Neural cell (in vitro differentiated cells): ENCODE data around the gene ENTPD1. TPM values are rescaled to one million over a fixed set of nuclear protein-coding genes. Genes with fewer than 3 reads are reported as not detected.

Source experiments
- H2AFZ ChIP-seq: fragments of 200-600, 300-800 bp; sonication (generic), shearing (Covaris generic); 2 replicates; pipeline ENCODE4 v1.6.0; 2014; ENCODE audit warnings: low read depth, mild to moderate bottlenecking, antibody characterized with exemption, low read length, moderate library complexity
- H3F3A ChIP-seq: fragments of 200-600 bp; shearing (Covaris generic); 2 replicates; pipeline ENCODE4 v1.6.1; 2016; ENCODE audit warnings: mild to moderate bottlenecking, moderate library complexity, mixed read lengths, antibody characterized with exemption, low read length; ENCODE audit not compliant: insufficient read depth, poor library complexity, severe bottlenecking
- H3K27ac ChIP-seq: fragments of 200-600, 300-800 bp; sonication (generic), shearing (Covaris generic); 2 replicates; pipeline ENCODE4 v1.5.1; 2014; ENCODE audit warnings: mild to moderate bottlenecking, low read length, moderate library complexity
- H3K27me3 ChIP-seq: fragments of 300-800, 200-600 bp; sonication (generic), shearing (Covaris generic); 2 replicates; pipeline ENCODE4 v1.6.0; 2014; ENCODE audit warnings: mild to moderate bottlenecking, low read depth, low read length, moderate library complexity; ENCODE audit not compliant: insufficient read depth
- H3K36me3 ChIP-seq: fragments of 300-800, 200-600 bp; sonication (generic), shearing (Covaris generic); 2 replicates; pipeline ENCODE4 v1.5.1; 2014; ENCODE audit warnings: mild to moderate bottlenecking, antibody characterized with exemption, low read length, moderate library complexity; ENCODE audit not compliant: insufficient read depth
- H3K4me2 ChIP-seq: fragments of 300-800, 200-600 bp; sonication (generic), shearing (Covaris generic); 2 replicates; pipeline ENCODE4 v1.6.0; 2014; ENCODE audit warnings: mild to moderate bottlenecking, low read length
- H3K4me3 ChIP-seq: fragments of 300-800, 200-600 bp; sonication (generic), shearing (Covaris generic); 2 replicates; pipeline ENCODE4 v1.5.1; 2014; ENCODE audit warnings: mild to moderate bottlenecking, low read length, moderate library complexity
- H3K79me2 ChIP-seq: fragments of 200-600 bp; shearing (Covaris generic); replicated peaks from 2 replicates; pipeline ENCODE4 v1.6.0; 2014; ENCODE audit warnings: mild to moderate bottlenecking, low read length, moderate library complexity; ENCODE audit not compliant: insufficient read depth
- H3K9ac ChIP-seq: fragments of 300-800, 200-600 bp; sonication (generic), shearing (Covaris generic); 2 replicates; pipeline ENCODE4 v1.6.1; 2016; ENCODE audit warnings: mild to moderate bottlenecking, low read length, mixed read lengths
- H3K9me2 ChIP-seq: fragments of 200-600 bp; shearing (Covaris generic); 2 replicates; pipeline ENCODE4 v1.6.1; 2016; ENCODE audit warnings: mild to moderate bottlenecking, low read length, mixed read lengths; ENCODE audit not compliant: insufficient read depth
- H3K9me3 ChIP-seq: fragments of 200-600, 300-800 bp; sonication (generic), shearing (Covaris generic); 2 replicates; pipeline ENCODE4 v1.6.1; 2016; ENCODE audit warnings: mild to moderate bottlenecking, mixed run types, low read length, moderate library complexity, mixed read lengths
- H4K20me1 ChIP-seq: fragments of 200-600 bp; shearing (Covaris generic); 2 replicates; pipeline ENCODE4 v1.6.1; 2016; ENCODE audit warnings: mild to moderate bottlenecking, mixed run types; ENCODE audit not compliant: insufficient read depth
- EP300 ChIP-seq: fragments of 450-650 bp; conservative IDR thresholded peaks from 2 replicates; pipeline ENCODE4 v1.6.1; 2014; ENCODE audit warnings: antibody characterized with exemption, mild to moderate bottlenecking, moderate library complexity; ENCODE audit not compliant: poor library complexity, severe bottlenecking
- EZH2 ChIP-seq: fragments of 200-600, 300-800 bp; shearing (Covaris generic), sonication (generic); IDR thresholded peaks from 2 replicates; pipeline ENCODE4 v1.6.1; 2014; ENCODE audit warnings: antibody characterized with exemption, low read length, borderline replicate concordance, mild to moderate bottlenecking; ENCODE audit not compliant: insufficient read depth, poor library complexity, severe bottlenecking
- MXI1 ChIP-seq: fragments of 450-650 bp; conservative IDR thresholded peaks from 2 replicates; pipeline ENCODE4 v1.6.1; 2014; ENCODE audit warnings: antibody characterized with exemption, mild to moderate bottlenecking; ENCODE audit not compliant: poor library complexity, severe bottlenecking
- POLR2AphosphoS5 ChIP-seq: IDR thresholded peaks from 2 replicates; pipeline ENCODE4 v1.6.1; 2012
- RAD21 ChIP-seq: fragments of 450-650 bp; conservative IDR thresholded peaks from 2 replicates; pipeline ENCODE4 v1.6.1; 2014; ENCODE audit warnings: antibody characterized with exemption, mild to moderate bottlenecking, moderate library complexity
- SMC3 ChIP-seq: fragments of 450-650 bp; conservative IDR thresholded peaks from 2 replicates; pipeline ENCODE4 v1.6.1; 2014; ENCODE audit warnings: antibody characterized with exemption, mild to moderate bottlenecking, moderate library complexity; ENCODE audit not compliant: poor library complexity
- TAF1 ChIP-seq: IDR thresholded peaks from 2 replicates; pipeline ENCODE4 v1.6.1; 2012; ENCODE audit warnings: low read depth
- polyA plus RNA-seq: library from polyadenylated mRNA; depleted of rRNA; stranded (reverse); fragments of >200 nt; gene quantifications from 2 replicates; pipeline ENCODE4 v1.2.3, GENCODE V29; 2014
- TF ChIP-seq, protein P1 (sequence below): IDR thresholded peaks from 2 replicates; pipeline ENCODE4 v1.6.1; 2012; ENCODE audit warnings: borderline replicate concordance
- TF ChIP-seq, protein P2 (sequence below): fragments of 450-650 bp; IDR thresholded peaks from 2 replicates; pipeline ENCODE4 v1.5.1; 2014; ENCODE audit warnings: antibody characterized with exemption, mild to moderate bottlenecking, moderate library complexity; ENCODE audit not compliant: poor library complexity, severe bottlenecking

The ENTPD1 gene
- polyA plus RNA-seq, 1 donor from 2014 or later = 0.57 TPM

DNA sequence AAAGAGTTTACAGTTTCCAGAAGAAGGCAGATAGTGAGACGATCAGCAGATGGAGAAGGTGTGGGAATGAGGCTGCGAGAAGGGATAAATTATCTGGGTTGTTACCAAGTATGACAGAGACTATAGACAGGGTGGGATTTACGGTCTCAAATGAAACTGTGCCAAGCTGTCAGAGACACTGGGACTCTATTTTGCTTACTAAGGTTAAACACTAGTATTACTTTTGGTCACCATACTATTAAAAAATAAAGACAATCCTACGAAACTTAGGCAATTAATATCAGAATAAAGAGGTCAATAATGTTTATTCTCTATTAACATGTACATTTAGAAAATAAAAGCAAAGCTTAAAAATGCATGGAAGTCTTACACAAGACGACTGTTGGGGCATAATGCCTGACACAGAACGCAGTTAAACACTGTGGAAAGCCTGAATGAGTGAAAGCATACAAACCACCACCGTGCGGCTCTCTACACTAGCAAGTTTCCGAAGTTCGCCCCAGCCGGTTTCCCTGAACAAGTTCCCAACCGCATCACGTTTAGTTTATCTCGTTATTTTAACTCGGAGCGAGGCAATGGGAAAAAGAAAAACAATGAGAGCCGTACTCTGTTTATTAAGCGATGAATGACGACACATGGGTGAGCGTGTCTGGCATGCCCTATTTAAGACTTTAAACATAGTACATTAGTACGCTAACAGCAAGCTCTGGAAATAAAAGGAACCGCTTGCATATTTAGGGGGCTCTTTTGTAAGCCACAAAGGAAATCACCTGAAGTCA, 150.9 kb downstream of the ENTPD1 start:
- no peaks in the 10 kb centered on the region for H3K9me3 ChIP-seq
- peak overlapping the region; percentile 73 for H2AFZ ChIP-seq
- H3K27me3 ChIP-seq = no peaks in the 10 kb centered on the region
- H4K20me1 ChIP-seq = no peaks in the 10 kb centered on the region
- H3F3A ChIP-seq = no peaks in the 10 kb centered on the region
- H3K9ac ChIP-seq = peak overlapping the region; percentile 62
- peak overlapping the region; percentile 63 for H3K4me2 ChIP-seq
- no peaks in the 10 kb centered on the region for H3K36me3 ChIP-seq
- H3K4me3 ChIP-seq = peak overlapping the region; percentile 93
- peak; percentile 23 for TF ChIP-seq RAD21
- TF ChIP-seq TAF1 = no peak
- no peak for TF ChIP-seq EZH2
- no peaks in the 10 kb centered on the region for H3K9me2 ChIP-seq
- no peaks in the 10 kb centered on the region for H3K79me2 ChIP-seq
- no peak overlapping the region for H3K27ac ChIP-seq

DNA sequence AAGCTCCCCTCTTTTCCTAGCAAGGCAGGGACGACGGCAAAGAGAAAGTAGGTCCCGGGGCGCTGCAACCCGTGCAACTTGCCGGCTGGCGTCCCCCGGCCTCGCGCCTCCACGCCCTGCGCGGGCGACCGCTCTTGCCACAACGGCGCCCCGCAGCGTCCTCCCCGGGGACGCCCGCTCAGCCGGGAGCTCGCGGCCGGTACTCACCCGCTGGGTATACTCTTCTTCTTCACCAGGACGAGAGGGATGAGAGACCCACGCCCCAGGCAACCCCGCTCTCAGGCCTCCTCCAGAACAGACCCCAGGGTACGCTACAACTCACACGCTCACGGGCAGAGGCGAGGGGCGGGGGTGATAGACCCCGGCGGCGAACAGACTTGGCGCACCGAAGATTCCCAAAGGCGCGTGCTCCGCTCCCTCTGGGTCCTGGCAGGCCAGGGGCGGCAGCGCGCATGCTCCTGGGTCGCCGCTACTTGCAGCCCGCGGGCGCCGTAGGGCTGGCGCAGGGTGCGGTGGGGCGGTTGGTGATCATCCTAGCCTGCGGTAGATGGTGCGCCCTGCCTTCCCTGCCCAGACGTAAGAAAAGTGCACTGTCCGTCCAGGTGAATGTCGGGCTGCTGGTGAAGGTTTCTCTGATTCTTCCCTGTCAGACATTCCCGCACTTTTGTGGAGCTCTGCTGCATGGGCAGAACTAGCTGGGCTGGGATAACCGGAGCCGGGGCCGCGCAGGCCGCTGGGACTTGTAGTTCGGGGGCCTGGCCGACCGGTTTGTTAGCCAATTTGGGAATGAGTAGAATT, 151.7 kb downstream of the ENTPD1 start, which contains the start of gene CC2D2B:
Gene CC2D2B (plus strand): TSS at position 520 of the 798 bp plus-strand sequence. CDS start 3,349 bp downstream, outside the sequence.
- Histone ChIP-seq H3K36me3 (no peaks in the 10 kb centered on the region), H3K9me2 (no peaks in the 10 kb centered on the region), H3F3A (no peaks in the 10 kb centered on the region), H3K79me2 (no peaks in the 10 kb centered on the region), H3K27ac (no peak within 1 kb of the TSS), H3K4me2 (peak within 1 kb of the TSS; percentile 63), H3K9me3 (no peaks in the 10 kb centered on the region), H3K9ac (peak within 1 kb of the TSS; percentile 62), H4K20me1 (no peaks in the 10 kb centered on the region), H3K27me3 (no peaks in the 10 kb centered on the region), H2AFZ (peak within 1 kb of the TSS; percentile 73), H3K4me3 (peak within 1 kb of the TSS; percentile 93)
- no peak for TF ChIP-seq EP300
- peak; percentile 21 for TF ChIP-seq SMC3
- TF ChIP-seq POLR2AphosphoS5 = peak; percentile 40
- TF ChIP-seq MXI1 = peak; percentile 87
- TF ChIP-seq, protein P1, sequence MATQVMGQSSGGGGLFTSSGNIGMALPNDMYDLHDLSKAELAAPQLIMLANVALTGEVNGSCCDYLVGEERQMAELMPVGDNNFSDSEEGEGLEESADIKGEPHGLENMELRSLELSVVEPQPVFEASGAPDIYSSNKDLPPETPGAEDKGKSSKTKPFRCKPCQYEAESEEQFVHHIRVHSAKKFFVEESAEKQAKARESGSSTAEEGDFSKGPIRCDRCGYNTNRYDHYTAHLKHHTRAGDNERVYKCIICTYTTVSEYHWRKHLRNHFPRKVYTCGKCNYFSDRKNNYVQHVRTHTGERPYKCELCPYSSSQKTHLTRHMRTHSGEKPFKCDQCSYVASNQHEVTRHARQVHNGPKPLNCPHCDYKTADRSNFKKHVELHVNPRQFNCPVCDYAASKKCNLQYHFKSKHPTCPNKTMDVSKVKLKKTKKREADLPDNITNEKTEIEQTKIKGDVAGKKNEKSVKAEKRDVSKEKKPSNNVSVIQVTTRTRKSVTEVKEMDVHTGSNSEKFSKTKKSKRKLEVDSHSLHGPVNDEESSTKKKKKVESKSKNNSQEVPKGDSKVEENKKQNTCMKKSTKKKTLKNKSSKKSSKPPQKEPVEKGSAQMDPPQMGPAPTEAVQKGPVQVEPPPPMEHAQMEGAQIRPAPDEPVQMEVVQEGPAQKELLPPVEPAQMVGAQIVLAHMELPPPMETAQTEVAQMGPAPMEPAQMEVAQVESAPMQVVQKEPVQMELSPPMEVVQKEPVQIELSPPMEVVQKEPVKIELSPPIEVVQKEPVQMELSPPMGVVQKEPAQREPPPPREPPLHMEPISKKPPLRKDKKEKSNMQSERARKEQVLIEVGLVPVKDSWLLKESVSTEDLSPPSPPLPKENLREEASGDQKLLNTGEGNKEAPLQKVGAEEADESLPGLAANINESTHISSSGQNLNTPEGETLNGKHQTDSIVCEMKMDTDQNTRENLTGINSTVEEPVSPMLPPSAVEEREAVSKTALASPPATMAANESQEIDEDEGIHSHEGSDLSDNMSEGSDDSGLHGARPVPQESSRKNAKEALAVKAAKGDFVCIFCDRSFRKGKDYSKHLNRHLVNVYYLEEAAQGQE = peak; percentile 13

DNA sequence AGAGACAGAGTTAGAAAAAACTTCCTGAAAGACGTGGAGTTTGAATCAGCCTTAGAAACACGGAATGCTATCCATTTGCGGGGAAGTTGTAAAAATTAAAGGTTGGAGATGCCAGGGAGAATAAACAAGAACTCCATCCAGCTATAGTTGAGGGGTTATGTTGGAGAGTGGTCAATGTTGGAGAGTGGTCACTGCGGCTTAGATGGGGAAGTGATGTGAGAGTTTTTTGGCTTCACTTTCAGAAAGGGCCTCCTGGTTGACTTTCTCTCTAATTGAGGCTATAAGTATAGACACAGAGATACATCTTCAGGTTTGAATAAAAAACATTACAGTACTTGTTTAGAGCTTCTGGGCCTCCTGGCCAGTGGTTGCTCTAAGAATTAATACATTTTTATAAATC, 152.5 kb downstream of the ENTPD1 start:
- no peaks in the 10 kb centered on the region for H3K9me3 ChIP-seq
- peak overlapping the region; percentile 73 for H2AFZ ChIP-seq
- H3K4me3 ChIP-seq = peak overlapping the region; percentile 93
- no peak overlapping the region for H3K9ac ChIP-seq
- no peaks in the 10 kb centered on the region for H3K9me2 ChIP-seq
- no peak overlapping the region for H3K27ac ChIP-seq
- peak overlapping the region; percentile 48 for H3K4me2 ChIP-seq
- no peaks in the 10 kb centered on the region for H3F3A ChIP-seq
- TF ChIP-seq, protein P1 = no peak
- TF ChIP-seq SMC3 (no peak), MXI1 (no peak), TAF1 (no peak), POLR2AphosphoS5 (no peak), EZH2 (no peak), RAD21 (no peak), EP300 (no peak)
- TF ChIP-seq, protein P2, sequence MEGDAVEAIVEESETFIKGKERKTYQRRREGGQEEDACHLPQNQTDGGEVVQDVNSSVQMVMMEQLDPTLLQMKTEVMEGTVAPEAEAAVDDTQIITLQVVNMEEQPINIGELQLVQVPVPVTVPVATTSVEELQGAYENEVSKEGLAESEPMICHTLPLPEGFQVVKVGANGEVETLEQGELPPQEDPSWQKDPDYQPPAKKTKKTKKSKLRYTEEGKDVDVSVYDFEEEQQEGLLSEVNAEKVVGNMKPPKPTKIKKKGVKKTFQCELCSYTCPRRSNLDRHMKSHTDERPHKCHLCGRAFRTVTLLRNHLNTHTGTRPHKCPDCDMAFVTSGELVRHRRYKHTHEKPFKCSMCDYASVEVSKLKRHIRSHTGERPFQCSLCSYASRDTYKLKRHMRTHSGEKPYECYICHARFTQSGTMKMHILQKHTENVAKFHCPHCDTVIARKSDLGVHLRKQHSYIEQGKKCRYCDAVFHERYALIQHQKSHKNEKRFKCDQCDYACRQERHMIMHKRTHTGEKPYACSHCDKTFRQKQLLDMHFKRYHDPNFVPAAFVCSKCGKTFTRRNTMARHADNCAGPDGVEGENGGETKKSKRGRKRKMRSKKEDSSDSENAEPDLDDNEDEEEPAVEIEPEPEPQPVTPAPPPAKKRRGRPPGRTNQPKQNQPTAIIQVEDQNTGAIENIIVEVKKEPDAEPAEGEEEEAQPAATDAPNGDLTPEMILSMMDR = no peak
- H4K20me1 ChIP-seq = no peaks in the 10 kb centered on the region
- H3K79me2 ChIP-seq = no peaks in the 10 kb centered on the region
- H3K36me3 ChIP-seq = no peaks in the 10 kb centered on the region
- no peaks in the 10 kb centered on the region for H3K27me3 ChIP-seq
